H9 (cell line): ENCODE measurements around the gene TOMT. TPM values are rescaled to one million over a fixed set of nuclear protein-coding genes. Genes with fewer than 3 reads are reported as not detected.

Experiments
- DNase-seq: peaks from one replicate; pipeline ENCODE4 v3.0.0-alpha.2; 2017
- H2AFZ ChIP-seq: one replicate; pipeline ENCODE4 v1.6.1; 2013; ENCODE audit warnings: mild to moderate bottlenecking, low read length, control low read depth, moderate library complexity
- H2AK5ac ChIP-seq: 2 replicates; pipeline ENCODE4 v1.6.1; 2013; ENCODE audit warnings: low read length, control low read depth, mixed read lengths; ENCODE audit not compliant: insufficient read length
- H2BK120ac ChIP-seq: one replicate; pipeline ENCODE4 v1.6.1; 2013; ENCODE audit warnings: low read depth, mild to moderate bottlenecking, low read length, control low read depth, inconsistent platforms; ENCODE audit not compliant: poor library complexity, severe bottlenecking
- H2BK12ac ChIP-seq: 2 replicates; pipeline ENCODE4 v1.6.1; 2013; ENCODE audit warnings: low read length, control low read depth, mixed read lengths, low read depth; ENCODE audit not compliant: insufficient read length
- H2BK15ac ChIP-seq: 2 replicates; pipeline ENCODE4 v1.6.1; 2013; ENCODE audit warnings: low read depth, low read length, control low read depth
- H2BK20ac ChIP-seq: one replicate; pipeline ENCODE4 v1.6.1; 2013; ENCODE audit warnings: low read depth, mild to moderate bottlenecking, low read length, control low read depth, inconsistent platforms; ENCODE audit not compliant: poor library complexity, severe bottlenecking
- H2BK5ac ChIP-seq: 2 replicates; pipeline ENCODE4 v1.6.1; 2013; ENCODE audit warnings: low read length, control low read depth, mixed read lengths; ENCODE audit not compliant: insufficient read length
- H3K14ac ChIP-seq: 2 replicates; pipeline ENCODE4 v1.6.1; 2013; ENCODE audit warnings: low read length, control low read depth; ENCODE audit not compliant: insufficient read depth
- H3K18ac ChIP-seq: 2 replicates; pipeline ENCODE4 v1.6.1; 2013; ENCODE audit warnings: low read depth, mild to moderate bottlenecking, mixed read lengths, low read length, control low read depth; ENCODE audit not compliant: insufficient read length
- H3K23ac ChIP-seq: 2 replicates; pipeline ENCODE4 v1.6.1; 2013; ENCODE audit warnings: low read length, control low read depth, mixed read lengths, low read depth; ENCODE audit not compliant: insufficient read length
- H3K23me2 ChIP-seq: 2 replicates; pipeline ENCODE4 v1.6.1; 2013; ENCODE audit warnings: low read depth, mild to moderate bottlenecking, mixed read lengths, low read length, control low read depth; ENCODE audit not compliant: insufficient read length, poor library complexity, severe bottlenecking
- H3K27ac ChIP-seq: 2 replicates; pipeline ENCODE4 v1.5.1; 2013; ENCODE audit warnings: low read length, control low read depth, mixed read lengths, low read depth; ENCODE audit not compliant: insufficient read length
- H3K27me3 ChIP-seq: 2 replicates; pipeline ENCODE4 v1.6.1; 2013; ENCODE audit warnings: low read length, control low read depth, inconsistent platforms; ENCODE audit not compliant: insufficient read depth
- H3K4ac ChIP-seq: 2 replicates; pipeline ENCODE4 v1.6.1; 2013; ENCODE audit warnings: low read depth, mild to moderate bottlenecking, control low read depth, inconsistent platforms, low read length, moderate library complexity
- H3K4me1 ChIP-seq: 2 replicates; pipeline ENCODE4 v1.6.1; 2013; ENCODE audit warnings: low read length, control low read depth, inconsistent platforms; ENCODE audit not compliant: insufficient read depth
- H3K4me2 ChIP-seq: 2 replicates; pipeline ENCODE4 v1.6.1; 2013; ENCODE audit warnings: low read length, control low read depth, mixed read lengths; ENCODE audit not compliant: insufficient read length, insufficient read depth
- H3K56ac ChIP-seq: 2 replicates; pipeline ENCODE4 v1.6.1; 2013; ENCODE audit warnings: low read depth, mild to moderate bottlenecking, mixed read lengths, low read length, control low read depth; ENCODE audit not compliant: insufficient read length
- H3K79me1 ChIP-seq: 2 replicates; pipeline ENCODE4 v1.6.1; 2013; ENCODE audit warnings: low read depth, mild to moderate bottlenecking, moderate library complexity, low read length, control low read depth, inconsistent platforms; ENCODE audit not compliant: insufficient read depth, poor library complexity, severe bottlenecking
- H3K79me2 ChIP-seq: 2 replicates; pipeline ENCODE4 v1.6.1; 2013; ENCODE audit warnings: low read length, control low read depth, inconsistent platforms; ENCODE audit not compliant: insufficient read depth
- H3K9ac ChIP-seq: 2 replicates; pipeline ENCODE4 v1.6.1; 2013; ENCODE audit warnings: low read length, control low read depth, mixed read lengths; ENCODE audit not compliant: insufficient read length; ENCODE audit errors: extremely low read depth
- H3K9me3 ChIP-seq: one replicate; pipeline ENCODE4 v1.6.1; 2013; ENCODE audit warnings: low read depth, low read length, inconsistent platforms; ENCODE audit not compliant: control insufficient read depth
- H3T11ph ChIP-seq: one replicate; pipeline ENCODE4 v1.6.1; 2013; ENCODE audit warnings: mild to moderate bottlenecking, low read length, control low read depth, inconsistent platforms
- H4K20me1 ChIP-seq: one replicate; pipeline ENCODE4 v1.6.1; 2013; ENCODE audit not compliant: control insufficient read depth, insufficient read length, insufficient read depth
- H4K5ac ChIP-seq: 2 replicates; pipeline ENCODE4 v1.6.1; 2013; ENCODE audit warnings: low read depth, mild to moderate bottlenecking, mixed read lengths, low read length, control low read depth; ENCODE audit not compliant: insufficient read length
- H4K8ac ChIP-seq: replicated peaks from 2 replicates; pipeline ENCODE4 v1.6.1; 2013; ENCODE audit warnings: low read length, control low read depth, mixed read lengths, low read depth; ENCODE audit not compliant: insufficient read length
- H4K91ac ChIP-seq: 2 replicates; pipeline ENCODE4 v1.6.1; 2013; ENCODE audit warnings: low read depth, mild to moderate bottlenecking, moderate library complexity, mixed read lengths, low read length, control low read depth; ENCODE audit not compliant: insufficient read length
- H3K27ac Mint-ChIP-seq, 3 experiments: 2 replicates in 2 of 3; 3 replicates in 1 of 3; pipeline ENCODE4 v1.8.0; 2020 to 2021; ENCODE audit warnings: mixed read lengths in 3 of 3, mild to moderate bottlenecking in 1 of 3, moderate library complexity in 1 of 3
- H3K27me3 Mint-ChIP-seq: 2 replicates; pipeline ENCODE4 v1.8.0; 2021; ENCODE audit warnings: low read depth, mild to moderate bottlenecking, moderate library complexity, mixed read lengths
- H3K36me3 Mint-ChIP-seq, 3 experiments: 2 replicates in 2 of 3; 3 replicates in 1 of 3; pipeline ENCODE4 v1.8.0; 2020 to 2021; ENCODE audit warnings: low read depth in 3 of 3, mixed read lengths in 3 of 3; ENCODE audit not compliant: insufficient read depth in 1 of 3
- H3K4me1 Mint-ChIP-seq, 2 experiments: 2 replicates each; pipeline ENCODE4 v1.8.0; 2020; ENCODE audit warnings: mixed read lengths in 2 of 2
- H3K4me3 Mint-ChIP-seq, 2 experiments: 2 replicates in 1 of 2; 3 replicates in 1 of 2; pipeline ENCODE4 v1.8.0; 2020 to 2021; ENCODE audit warnings: mild to moderate bottlenecking in 2 of 2, mixed read lengths in 2 of 2, moderate library complexity in 1 of 2
- H3K9me3 Mint-ChIP-seq, 2 experiments: 2 replicates in 1 of 2; 3 replicates in 1 of 2; pipeline ENCODE4 v1.8.0; 2020; ENCODE audit warnings: mild to moderate bottlenecking in 2 of 2, mixed read lengths in 2 of 2, moderate library complexity in 1 of 2
- CTCF ChIP-seq: fragments of 200-600 bp; sonication (generic); conservative IDR thresholded peaks from 3 replicates; pipeline ENCODE4 v1.8.0; 2021; ENCODE audit warnings: antibody characterized with exemption, mild to moderate bottlenecking
- WGBS: extraction: QIAGEN DNeasy Blood & Tissue Kit; methylation state at CpG from one replicate; pipeline ENCODE4 v1.1.7; 2013; ENCODE audit warnings: missing lambda C conversion rate, low lambda C conversion rate, mixed read lengths; ENCODE audit not compliant: insufficient read length; ENCODE audit errors: extremely low coverage; 5-methylcytosine and 5-hydroxymethylcytosine counted together
- total RNA-seq: library from RNA; stranded (reverse); gene quantifications from 2 replicates; pipeline ENCODE4 v1.2.1, GENCODE V29; 2021

TOMT gene
- total RNA-seq, 1 experiment from 2014 or later = not detected

- H3K27ac Mint-ChIP-seq = peak overlapping the region; percentile 7 to 76 (median 26); a peak in 4 of 7 replicates
- H3K14ac ChIP-seq = no peak overlapping the region
- H3K23me2 ChIP-seq = no peaks in the 10 kb centered on the region
- H2BK5ac ChIP-seq = no peak overlapping the region
- no peak overlapping the region for H2BK12ac ChIP-seq
- H3K4me1 ChIP-seq = peaks cover 5% of the 10 kb centered on the region; the same call in 1 of the 2 replicates
- H3K9me3 ChIP-seq = no peaks in the 10 kb centered on the region
- H3K18ac ChIP-seq = no peak overlapping the region
- no peak overlapping the region for H3K4ac ChIP-seq
- H3K79me1 ChIP-seq = peaks cover 4% of the 10 kb centered on the region
- H3K79me2 ChIP-seq = peaks cover 5% of the 10 kb centered on the region; the same call in 1 of the 2 replicates
- no peak for DNase-seq
- H2BK20ac ChIP-seq = no peak overlapping the region
- H3K56ac ChIP-seq = no peak overlapping the region
- no peak overlapping the region for H3K9ac ChIP-seq
- H3K4me3 Mint-ChIP-seq = no peak overlapping the region
- no peak overlapping the region for H3K4me2 ChIP-seq
- no peaks in the 10 kb centered on the region for H3K27me3 ChIP-seq
- H4K20me1 ChIP-seq = no peaks in the 10 kb centered on the region
- no peak overlapping the region for H2BK120ac ChIP-seq
- H2BK15ac ChIP-seq = no peak overlapping the region
- H3K9me3 Mint-ChIP-seq = no peaks in the 10 kb centered on the region
- H4K91ac ChIP-seq = no peak overlapping the region
- WGBS = no CpG with 5 or more reads among the region's 7 CpGs
- no peak overlapping the region for H3K27ac ChIP-seq
- no peak overlapping the region for H2AK5ac ChIP-seq
- no peaks in the 10 kb centered on the region for H3K27me3 Mint-ChIP-seq
- H4K8ac ChIP-seq = no peak overlapping the region
- no peak overlapping the region for H3T11ph ChIP-seq
- peaks cover 41 to 49% of the 10 kb centered on the region in 2 experiments for H3K4me1 Mint-ChIP-seq
- H2AFZ ChIP-seq = no peak overlapping the region
- H4K5ac ChIP-seq = no peak overlapping the region
- H3K36me3 Mint-ChIP-seq = peaks cover 1 to 23% (median 23%) of the 10 kb centered on the region in 3 experiments; a peak in 6 of 7 replicates
- no peak overlapping the region for H3K23ac ChIP-seq
- TF ChIP-seq CTCF = no peak
Measured at GRCh38 chr11:72070491-72070890, 35.2 kb upstream of the TOMT start.
